ENCODE data around the gene TNFRSF17. TPM values are rescaled to one million over a fixed set of nuclear protein-coding genes. Genes with fewer than 3 reads are reported as not detected.

Gene TNFRSF17
- total and polyA plus RNA-seq, 8 donors, result 0.24 to 1.2 (median 0.87) TPM; not detected in 4

DNA sequence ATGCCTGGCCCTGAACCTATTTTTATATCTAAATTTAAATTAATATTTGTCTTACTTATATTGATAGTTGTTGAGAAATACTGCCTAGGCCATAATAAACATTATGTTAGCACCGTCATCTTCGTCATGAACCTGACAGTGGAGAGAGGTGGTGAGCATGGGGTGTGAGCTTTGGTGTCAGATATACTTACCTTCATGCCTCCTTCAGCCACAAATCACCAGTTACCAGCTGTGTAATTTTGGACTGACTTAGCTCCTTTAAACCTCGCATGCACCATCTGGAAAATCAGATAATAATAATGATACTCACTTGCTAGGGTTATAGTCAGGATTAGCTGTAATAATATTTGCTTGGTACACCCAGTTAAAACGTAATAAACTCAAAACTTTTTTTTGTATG, 46.6 kb downstream of the TNFRSF17 start:
- no peak for TF ChIP-seq CTCF (IDR thresholded peaks at IDR 0.05)
- DNase-seq (no peak), ATAC-seq (no peak)
- Histone ChIP-seq H3K4me3 (no peak overlapping the region), H3K27me3 (no peaks in the 10 kb centered on the region), H3K36me3 (peaks cover 0 to 11% of the 10 kb centered on the region in 2 donors), H3K4me1 (no peaks in the 10 kb centered on the region), H3K9me3 (no peaks in the 10 kb centered on the region), H3K27ac (no peak overlapping the region)
- intact Hi-C loops (cut with DNase I), result no loop called here

- H3K4me1 ChIP-seq, result no peaks in the 10 kb centered on the region
- H3K9me3 ChIP-seq, result no peaks in the 10 kb centered on the region
- no peak overlapping the region for H3K27ac ChIP-seq
- H3K36me3 ChIP-seq, result no peaks in the 10 kb centered on the region
- no peak for TF ChIP-seq CTCF (IDR thresholded peaks at IDR 0.05)
- no peaks in the 10 kb centered on the region for H3K27me3 ChIP-seq
- no peak for ATAC-seq
- intact Hi-C loops (cut with DNase I), result no loop called here
- no peak for DNase-seq
- H3K4me3 ChIP-seq, result no peak overlapping the region
Measured at GRCh38 chr16:12016291-12016947, 51.4 kb downstream of the TNFRSF17 start.

DNA sequence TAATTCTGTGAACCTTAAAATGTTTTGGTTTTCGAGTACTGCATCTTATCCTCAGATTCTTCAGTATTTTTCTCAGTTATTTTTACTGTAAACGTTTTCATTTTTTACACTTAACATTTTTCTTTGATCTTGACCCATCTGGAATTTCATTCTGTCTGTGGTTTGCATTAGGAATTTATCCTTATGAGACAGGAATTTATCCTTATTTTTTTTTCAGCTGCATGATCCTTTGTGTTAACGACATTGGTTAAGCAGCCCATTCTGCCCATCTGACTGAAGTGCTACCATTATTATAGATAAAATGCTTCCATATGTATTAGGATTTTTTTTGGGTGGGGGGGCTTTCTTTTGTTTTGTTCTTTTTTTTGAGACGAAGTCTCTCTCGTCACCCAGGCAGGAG, 52.5 kb downstream of the TNFRSF17 start:
- Histone ChIP-seq H3K36me3 (no peaks in the 10 kb centered on the region), H3K27me3 (no peaks in the 10 kb centered on the region), H3K27ac (no peak overlapping the region), H3K9me3 (no peaks in the 10 kb centered on the region), H3K4me3 (no peak overlapping the region), H3K4me1 (no peaks in the 10 kb centered on the region)
- intact Hi-C loops (cut with DNase I), result no loop called here
- no peak for ATAC-seq
- TF ChIP-seq CTCF (IDR thresholded peaks at IDR 0.05), result no peak
- no peak for DNase-seq

Other genes starting within 250 kb of the TNFRSF17 start
- gene TXNDC11, start 222.4 kb upstream of the TNFRSF17 start, total RNA-seq, result 10 to 100 TPM; 71.2 to 76.8 TPM
- gene TXNDC11, start 222.4 kb upstream of the TNFRSF17 start, polyA plus RNA-seq (ENCODE audit: insufficient read length in 6 of 6), result 10 to 100 TPM; 33.9 to 41.7 (median 36.6) TPM
- gene ZC3H7A, start 168.0 kb upstream of the TNFRSF17 start, total RNA-seq, result 10 to 100 TPM; 48.3 to 48.9 TPM
- 100 to 1,000 TPM; 104 to 139 (median 109) TPM for gene ZC3H7A, start 168.0 kb upstream of the TNFRSF17 start, polyA plus RNA-seq (ENCODE audit: insufficient read length in 6 of 6)
- 100 to 1,000 TPM in 1 of 2 donors, 10 to 100 TPM in 1; 88.3 to 102 TPM for gene RSL1D1, start 113.7 kb upstream of the TNFRSF17 start, total RNA-seq
- gene RSL1D1, start 113.7 kb upstream of the TNFRSF17 start, polyA plus RNA-seq (ENCODE audit: insufficient read length in 6 of 6), result 100 to 1,000 TPM; 236 to 274 (median 242) TPM
- gene GSPT1, start 49.3 kb upstream of the TNFRSF17 start, total RNA-seq, result 100 to 1,000 TPM; 110 to 140 TPM
- gene GSPT1, start 49.3 kb upstream of the TNFRSF17 start, polyA plus RNA-seq (ENCODE audit: insufficient read length in 6 of 6), result 100 to 1,000 TPM in 5 of 6 donors, 10 to 100 TPM in 1; 93.5 to 109 (median 105) TPM
- 10 to 100 TPM in 1 of 2 donors, 1 to 10 TPM in 1; 6.1 to 10.2 TPM for gene NPIPB2, start 23.2 kb upstream of the TNFRSF17 start, total RNA-seq
- gene NPIPB2, start 23.2 kb upstream of the TNFRSF17 start, polyA plus RNA-seq (ENCODE audit: insufficient read length in 6 of 6), result 10 to 100 TPM in 2 of 6 donors, 1 to 10 TPM in 4; 7.3 to 14.6 (median 8.8) TPM
- gene SNX29, start 11.5 kb downstream of the TNFRSF17 start, total RNA-seq, result 10 to 100 TPM; 33.2 to 41.0 TPM
- gene SNX29, start 11.5 kb downstream of the TNFRSF17 start, polyA plus RNA-seq (ENCODE audit: insufficient read length in 6 of 6), result 10 to 100 TPM; 11.8 to 14.3 (median 13.0) TPM

All from left lung (tissue), 10 donors.